Mesenchymal stem cell (in vitro differentiated cells and primary cell): Measurements from ENCODE around the gene LARGE1.

ENCODE experiments used
- DNase-seq: peaks from one replicate; pipeline ENCODE4 v3.0.0-alpha.2; 2013
- H2AFZ ChIP-seq: one replicate; pipeline ENCODE4 v1.6.1; 2013; ENCODE audit warnings: low read depth, mild to moderate bottlenecking, control low read depth, inconsistent platforms, low read length, moderate library complexity
- H2AK5ac ChIP-seq: 2 replicates; pipeline ENCODE4 v1.6.1; 2013; ENCODE audit warnings: low read length, moderate library complexity, mild to moderate bottlenecking, inconsistent platforms; ENCODE audit not compliant: severe bottlenecking
- H2BK120ac ChIP-seq: one replicate; pipeline ENCODE4 v1.6.1; 2013; ENCODE audit warnings: low read depth, mild to moderate bottlenecking, inconsistent platforms, low read length, moderate library complexity
- H2BK12ac ChIP-seq, 2 experiments: one replicate each; pipeline ENCODE4 v1.6.1; 2013; ENCODE audit warnings: inconsistent platforms in 2 of 2, low read length in 2 of 2, mild to moderate bottlenecking in 2 of 2, moderate library complexity in 2 of 2, control low read depth in 1 of 2
- H2BK15ac ChIP-seq: one replicate; pipeline ENCODE4 v1.6.1; 2013; ENCODE audit warnings: mild to moderate bottlenecking, low read depth, inconsistent platforms; ENCODE audit not compliant: poor library complexity, severe bottlenecking
- H2BK5ac ChIP-seq: 2 replicates; pipeline ENCODE4 v1.6.1; 2013; ENCODE audit warnings: low read depth, mild to moderate bottlenecking, low read length, control low read depth, inconsistent platforms; ENCODE audit not compliant: poor library complexity, severe bottlenecking
- H3K14ac ChIP-seq, 2 experiments: one replicate each; pipeline ENCODE4 v1.6.1; 2013; ENCODE audit warnings: inconsistent platforms in 2 of 2, low read length in 2 of 2, control low read depth in 1 of 2, mild to moderate bottlenecking in 1 of 2, moderate library complexity in 1 of 2
- H3K18ac ChIP-seq, 2 experiments: one replicate each; pipeline ENCODE4 v1.6.1; 2013; ENCODE audit warnings: inconsistent platforms in 2 of 2, low read length in 2 of 2, control low read depth in 1 of 2, low read depth in 1 of 2, mild to moderate bottlenecking in 1 of 2
- H3K23ac ChIP-seq, 2 experiments: one replicate each; pipeline ENCODE4 v1.6.1; 2013; ENCODE audit warnings: inconsistent platforms in 2 of 2, low read length in 2 of 2, mild to moderate bottlenecking in 2 of 2, moderate library complexity in 2 of 2, control low read depth in 1 of 2
- H3K27ac ChIP-seq: 2 replicates; pipeline ENCODE4 v1.5.1; 2013; ENCODE audit warnings: mild to moderate bottlenecking, moderate library complexity, low read length, control low read depth, inconsistent platforms; ENCODE audit not compliant: poor library complexity, severe bottlenecking
- H3K27me3 ChIP-seq, 2 experiments: 2 replicates each; pipeline versions ENCODE4 v1.6.1 to v1.7.0; 2013; ENCODE audit warnings: low read length in 2 of 2, mild to moderate bottlenecking in 2 of 2, moderate library complexity in 2 of 2, control low read depth in 1 of 2, inconsistent platforms in 1 of 2; ENCODE audit not compliant: control insufficient read depth in 1 of 2, insufficient read depth in 1 of 2
- H3K36me3 ChIP-seq, 2 experiments: 2 replicates each; pipeline versions ENCODE4 v1.6.1 to v1.7.0; 2013; ENCODE audit warnings: low read length in 2 of 2, control low read depth in 1 of 2, inconsistent platforms in 1 of 2, low read depth in 1 of 2, mild to moderate bottlenecking in 1 of 2; ENCODE audit not compliant: insufficient read depth in 2 of 2, control insufficient read depth in 1 of 2
- H3K4ac ChIP-seq, 2 experiments: one replicate each; pipeline ENCODE4 v1.6.1; 2013; ENCODE audit warnings: inconsistent platforms in 2 of 2, low read length in 2 of 2, mild to moderate bottlenecking in 2 of 2, moderate library complexity in 2 of 2, control low read depth in 1 of 2, low read depth in 1 of 2
- H3K4me1 ChIP-seq: 2 replicates; pipeline ENCODE4 v1.6.1; 2013; ENCODE audit warnings: low read depth, low read length, control low read depth; ENCODE audit not compliant: control insufficient read depth, insufficient read depth
- H3K4me2 ChIP-seq: 2 replicates; pipeline ENCODE4 v1.6.1; 2013; ENCODE audit warnings: low read length, mild to moderate bottlenecking, inconsistent platforms; ENCODE audit not compliant: poor library complexity, severe bottlenecking
- H3K4me3 ChIP-seq, 2 experiments: 2 replicates each; pipeline versions ENCODE4 v1.5.1 to v1.7.0; 2013; ENCODE audit warnings: low read length in 2 of 2, mild to moderate bottlenecking in 2 of 2, control low read depth in 1 of 2, low read depth in 1 of 2; ENCODE audit not compliant: insufficient read depth in 1 of 2
- H3K79me1 ChIP-seq: replicated peaks from 2 replicates; pipeline ENCODE4 v1.6.1; 2013; ENCODE audit warnings: mild to moderate bottlenecking, control low read depth, low read length, inconsistent platforms; ENCODE audit not compliant: poor library complexity, severe bottlenecking
- H3K9ac ChIP-seq: 2 replicates; pipeline ENCODE4 v1.7.0; 2013; ENCODE audit warnings: mild to moderate bottlenecking, low read length, moderate library complexity
- H3K9me3 ChIP-seq: 2 replicates; pipeline ENCODE4 v1.7.0; 2013; ENCODE audit warnings: mild to moderate bottlenecking, low read length; ENCODE audit not compliant: control insufficient read depth
- H4K8ac ChIP-seq: one replicate; pipeline ENCODE4 v1.6.1; 2013; ENCODE audit warnings: inconsistent platforms, mild to moderate bottlenecking, low read length, moderate library complexity
- H4K91ac ChIP-seq: one replicate; pipeline ENCODE4 v1.6.1; 2013; ENCODE audit warnings: mild to moderate bottlenecking, low read length, inconsistent platforms
- whole genome bisulfite sequencing: methylation state at CpG from one replicate; pipeline ENCODE4 v1.1.7; 2013; ENCODE audit warnings: mixed read lengths; 5-methylcytosine and 5-hydroxymethylcytosine counted together

LARGE1 gene

DNA sequence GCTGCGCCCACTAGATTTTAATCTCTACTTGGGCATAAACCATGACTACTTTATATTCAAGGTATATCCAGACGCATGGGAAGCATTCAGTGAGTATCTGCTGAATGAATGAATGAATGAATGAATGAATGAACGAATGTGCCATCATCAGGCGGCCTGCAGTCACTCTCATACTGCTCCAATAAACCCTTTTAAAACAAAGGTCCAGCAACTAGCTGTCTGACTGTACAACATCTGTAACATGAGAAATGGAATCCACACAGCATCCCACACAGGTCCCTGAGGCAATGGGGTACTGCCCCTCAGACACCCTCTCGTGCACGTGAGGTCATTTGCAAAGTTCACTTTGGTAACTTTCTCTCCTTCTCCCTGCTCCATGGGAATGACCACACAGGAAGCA lies 147.5 kb downstream of the LARGE1 start:
- Histone ChIP-seq H3K9me3 (no peaks in the 10 kb centered on the region), H3K9ac (no peak overlapping the region), H3K36me3 (no peaks in the 10 kb centered on the region), H4K91ac (no peak overlapping the region), H3K4me2 (no peak overlapping the region), H3K4ac (no peak overlapping the region), H2BK120ac (no peak overlapping the region), H3K18ac (no peak overlapping the region), H3K27ac (no peak overlapping the region), H3K4me1 (no peaks in the 10 kb centered on the region), H3K27me3 (no peaks in the 10 kb centered on the region), H4K8ac (no peak overlapping the region), H2BK12ac (no peak overlapping the region), H3K4me3 (no peak overlapping the region), H3K79me1 (no peaks in the 10 kb centered on the region), H3K14ac (no peak overlapping the region), H2AFZ (no peak overlapping the region), H2BK5ac (no peak overlapping the region), H3K23ac (no peak overlapping the region), H2AK5ac (no peak overlapping the region), H2BK15ac (no peak overlapping the region)
- WGBS: 80% methylated on average over 6 of the region's 6 CpGs
- no peak for DNase-seq

- Histone ChIP-seq H3K14ac (no peak overlapping the region), H2AK5ac (no peak overlapping the region)
Observed at GRCh38 chr22:33771136-33771535, 149.1 kb downstream of the LARGE1 start.

GRCh38 chr22:33770723-33771122 lies 149.6 kb downstream of the LARGE1 start:
- Histone ChIP-seq H3K23ac (no peak overlapping the region), H4K91ac (no peak overlapping the region), H2BK15ac (no peak overlapping the region), H3K79me1 (no peaks in the 10 kb centered on the region), H2AFZ (no peak overlapping the region), H3K4ac (no peak overlapping the region), H3K18ac (no peak overlapping the region), H2BK12ac (no peak overlapping the region), H3K27ac (no peak overlapping the region), H4K8ac (no peak overlapping the region), H3K27me3 (no peaks in the 10 kb centered on the region), H2BK120ac (no peak overlapping the region), H3K36me3 (no peaks in the 10 kb centered on the region), H3K9me3 (no peaks in the 10 kb centered on the region), H3K9ac (no peak overlapping the region), H2BK5ac (no peak overlapping the region), H3K14ac (no peak overlapping the region), H3K4me1 (no peaks in the 10 kb centered on the region), H3K4me2 (no peak overlapping the region), H3K4me3 (no peak overlapping the region), H2AK5ac (no peak overlapping the region)
- DNase-seq: no peak
- 90% methylated on average over 3 of the region's 3 CpGs for WGBS

More at GRCh38 chr22:33771136-33771535, 149.1 kb downstream of the LARGE1 start:
- Histone ChIP-seq H4K8ac (no peak overlapping the region), H3K4me1 (no peaks in the 10 kb centered on the region), H2BK5ac (no peak overlapping the region), H3K27ac (no peak overlapping the region), H3K18ac (no peak overlapping the region), H3K4ac (no peak overlapping the region), H3K4me3 (no peak overlapping the region), H3K79me1 (no peaks in the 10 kb centered on the region), H4K91ac (no peak overlapping the region), H3K36me3 (no peaks in the 10 kb centered on the region), H2AFZ (no peak overlapping the region), H3K9me3 (no peaks in the 10 kb centered on the region), H3K4me2 (no peak overlapping the region), H3K27me3 (no peaks in the 10 kb centered on the region), H2BK12ac (no peak overlapping the region), H3K23ac (no peak overlapping the region), H3K9ac (no peak overlapping the region), H2BK120ac (no peak overlapping the region), H2BK15ac (no peak overlapping the region)
- DNase-seq: no peak
- 85% methylated on average over 4 of the region's 4 CpGs for WGBS

DNA sequence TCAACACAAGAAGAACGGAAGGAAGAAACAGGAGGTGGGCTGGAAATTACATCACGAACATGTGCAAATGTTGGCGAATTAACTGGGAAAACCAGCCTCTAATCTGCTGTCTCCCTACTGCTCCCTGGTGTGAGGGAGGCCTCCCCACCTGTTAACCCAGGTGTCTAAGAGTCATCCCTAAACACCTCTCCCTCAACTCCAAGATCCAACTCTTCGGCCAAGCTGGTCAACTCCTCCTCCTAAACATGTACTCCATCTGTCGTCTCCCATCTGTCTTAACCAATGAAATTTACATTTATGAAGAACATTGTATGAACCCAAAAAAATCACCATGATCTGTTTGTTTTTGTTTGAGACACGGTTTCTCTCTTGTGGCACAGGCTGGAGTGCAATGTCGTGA lies 154.2 kb downstream of the LARGE1 start:
- Histone ChIP-seq H4K91ac (no peak overlapping the region), H3K4me2 (no peak overlapping the region), H2BK15ac (no peak overlapping the region), H3K9me3 (no peaks in the 10 kb centered on the region), H3K4ac (no peak overlapping the region), H3K27me3 (no peaks in the 10 kb centered on the region), H3K4me1 (no peaks in the 10 kb centered on the region), H3K18ac (no peak overlapping the region), H3K27ac (no peak overlapping the region), H3K4me3 (no peak overlapping the region), H2BK12ac (no peak overlapping the region), H3K36me3 (peaks cover 0 to 3% of the 10 kb centered on the region in 2 experiments), H2AK5ac (no peak overlapping the region), H3K23ac (no peak overlapping the region), H3K14ac (no peak overlapping the region), H4K8ac (no peak overlapping the region), H2AFZ (no peak overlapping the region), H2BK5ac (no peak overlapping the region), H3K9ac (no peak overlapping the region), H2BK120ac (no peak overlapping the region), H3K79me1 (no peaks in the 10 kb centered on the region)
- WGBS: 93% methylated on average over 7 of the region's 7 CpGs
- no peak for DNase-seq
